ENCODE results near the gene RAD21L1.

RAD21L1 gene

DNA sequence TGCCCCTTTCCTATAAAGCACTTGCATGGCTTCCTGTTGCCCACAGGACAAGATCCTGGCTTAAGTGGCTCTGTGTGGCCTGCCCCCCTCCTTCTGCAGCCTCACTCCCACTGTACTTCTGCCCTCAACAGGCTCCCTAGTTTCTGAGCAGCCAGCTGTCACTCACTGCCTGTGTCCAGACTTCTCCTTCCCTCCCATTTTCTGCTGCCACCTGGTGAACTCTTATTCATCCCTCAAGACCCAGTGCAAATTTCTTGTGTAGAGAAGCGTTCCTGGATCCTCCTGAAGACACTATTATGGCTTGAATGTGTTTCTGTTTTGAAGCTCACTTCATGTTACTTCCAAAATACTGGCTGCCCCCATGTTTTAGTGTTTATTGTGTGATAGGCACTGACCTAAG lies 66.8 kb downstream of the RAD21L1 start:
- TF ChIP-seq, protein P1, sequence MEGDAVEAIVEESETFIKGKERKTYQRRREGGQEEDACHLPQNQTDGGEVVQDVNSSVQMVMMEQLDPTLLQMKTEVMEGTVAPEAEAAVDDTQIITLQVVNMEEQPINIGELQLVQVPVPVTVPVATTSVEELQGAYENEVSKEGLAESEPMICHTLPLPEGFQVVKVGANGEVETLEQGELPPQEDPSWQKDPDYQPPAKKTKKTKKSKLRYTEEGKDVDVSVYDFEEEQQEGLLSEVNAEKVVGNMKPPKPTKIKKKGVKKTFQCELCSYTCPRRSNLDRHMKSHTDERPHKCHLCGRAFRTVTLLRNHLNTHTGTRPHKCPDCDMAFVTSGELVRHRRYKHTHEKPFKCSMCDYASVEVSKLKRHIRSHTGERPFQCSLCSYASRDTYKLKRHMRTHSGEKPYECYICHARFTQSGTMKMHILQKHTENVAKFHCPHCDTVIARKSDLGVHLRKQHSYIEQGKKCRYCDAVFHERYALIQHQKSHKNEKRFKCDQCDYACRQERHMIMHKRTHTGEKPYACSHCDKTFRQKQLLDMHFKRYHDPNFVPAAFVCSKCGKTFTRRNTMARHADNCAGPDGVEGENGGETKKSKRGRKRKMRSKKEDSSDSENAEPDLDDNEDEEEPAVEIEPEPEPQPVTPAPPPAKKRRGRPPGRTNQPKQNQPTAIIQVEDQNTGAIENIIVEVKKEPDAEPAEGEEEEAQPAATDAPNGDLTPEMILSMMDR (IDR thresholded peaks at IDR 0.05; ENCODE audit: insufficient read depth, low read depth, low read length, missing control alignments) = no peak
- no peak overlapping the region for H3K4me3 ChIP-seq (ENCODE audit: low read depth, low read length)
- no peak for DNase-seq (ENCODE audit: low read depth)

DNA sequence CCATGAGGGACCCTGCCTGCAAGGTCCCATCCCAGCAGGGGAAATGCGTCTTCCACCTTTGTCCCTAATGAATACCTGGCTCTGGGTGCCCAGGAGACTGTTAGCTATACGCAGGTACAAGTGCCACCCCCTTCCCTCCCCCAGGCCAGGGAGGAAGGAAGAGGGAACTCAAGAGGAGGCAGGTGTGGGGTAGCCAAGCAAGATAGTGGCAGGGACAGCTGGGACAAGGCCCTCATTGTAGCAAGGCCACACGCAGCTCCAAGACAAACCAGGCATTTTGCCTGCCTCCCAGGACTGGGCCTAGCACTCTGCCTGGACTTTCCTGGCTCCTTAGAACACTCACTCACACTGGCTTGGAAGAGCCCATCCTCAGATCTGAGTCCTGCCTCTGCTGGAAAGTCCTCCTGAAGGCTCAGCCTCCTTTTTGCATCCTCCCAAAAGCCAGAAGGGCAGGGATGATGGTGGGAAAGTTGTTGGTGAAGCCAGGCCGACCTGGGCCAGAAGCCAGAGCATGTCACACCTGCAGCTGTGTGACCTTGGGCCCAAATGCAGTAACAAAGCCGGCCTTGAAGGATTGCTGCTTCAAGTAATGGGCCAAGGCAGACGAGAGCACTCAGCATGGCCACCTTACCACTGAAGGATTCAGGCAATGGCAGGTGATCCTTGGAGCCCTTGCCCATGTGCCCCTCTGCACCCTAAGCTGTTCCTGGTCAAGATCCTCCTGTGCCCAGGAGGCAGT lies 68.0 kb downstream of the RAD21L1 start:
- no peak for DNase-seq (ENCODE audit: low read depth)
- no peak overlapping the region for H3K4me3 ChIP-seq (ENCODE audit: low read depth, low read length)
- TF ChIP-seq, protein P1 (IDR thresholded peaks at IDR 0.05; ENCODE audit: insufficient read depth, low read depth, low read length, missing control alignments) = no peak

DNA sequence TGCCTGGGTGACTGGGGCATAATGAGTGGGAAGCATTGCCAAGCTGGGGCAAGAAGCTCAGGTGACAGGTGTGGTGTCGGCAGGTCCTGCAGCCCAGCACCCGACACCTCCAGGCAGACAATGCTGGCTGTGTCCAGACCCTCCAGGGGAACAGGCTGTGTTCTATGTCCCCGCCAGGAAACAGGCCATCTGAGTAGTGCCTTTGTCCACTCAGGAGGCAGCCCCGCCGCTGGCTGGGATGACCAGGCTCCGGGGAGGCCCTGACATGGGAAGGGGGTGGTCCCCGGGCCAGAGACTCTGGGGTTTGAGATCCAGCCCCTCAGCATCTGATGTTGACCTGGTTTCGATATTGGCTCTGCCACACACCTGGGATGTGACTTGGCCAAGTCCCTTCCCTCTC lies 68.7 kb downstream of the RAD21L1 start:
- TF ChIP-seq, protein P1 (IDR thresholded peaks at IDR 0.05; ENCODE audit: insufficient read depth, low read depth, low read length, missing control alignments) = no peak
- no peak for DNase-seq (ENCODE audit: low read depth)
- H3K4me3 ChIP-seq (ENCODE audit: low read depth, low read length) = no peak overlapping the region

DNA sequence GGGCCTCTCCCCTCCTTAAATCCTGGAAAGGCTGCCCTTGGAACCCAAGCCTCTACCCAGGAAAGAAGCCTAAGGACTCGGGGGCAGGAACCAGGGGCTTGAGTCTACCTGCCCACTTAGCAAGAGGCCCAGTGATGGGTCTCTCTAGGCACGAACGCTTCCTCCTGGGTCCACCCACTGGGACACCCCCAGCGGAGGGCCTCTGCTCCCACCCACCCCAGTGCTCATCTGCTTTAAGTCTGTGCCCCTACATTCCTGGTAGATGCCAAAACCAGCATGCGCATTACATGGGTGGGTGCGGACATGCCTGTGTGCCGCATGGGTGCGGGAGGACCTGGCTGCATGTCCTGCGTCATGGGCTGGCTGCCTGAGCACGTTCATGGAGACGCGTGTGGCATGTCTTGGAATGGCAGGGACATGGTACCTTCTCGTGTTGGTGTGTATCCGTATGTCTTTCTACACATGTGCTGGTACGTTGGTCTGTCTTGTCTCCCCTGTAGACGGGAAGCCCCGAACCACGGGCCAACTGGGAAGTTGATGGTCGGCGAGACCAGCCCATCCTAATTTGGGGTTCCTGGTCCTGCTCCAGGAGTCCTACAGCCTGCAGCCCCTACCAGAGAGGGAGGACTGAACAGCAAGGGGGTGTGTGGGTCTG lies 69.6 kb downstream of the RAD21L1 start:
- TF ChIP-seq, protein P1 (IDR thresholded peaks at IDR 0.05; ENCODE audit: insufficient read depth, low read depth, low read length, missing control alignments) = no peak
- no peak for DNase-seq (ENCODE audit: low read depth)
- H3K4me3 ChIP-seq (ENCODE audit: low read depth, low read length) = no peak overlapping the region

DNA sequence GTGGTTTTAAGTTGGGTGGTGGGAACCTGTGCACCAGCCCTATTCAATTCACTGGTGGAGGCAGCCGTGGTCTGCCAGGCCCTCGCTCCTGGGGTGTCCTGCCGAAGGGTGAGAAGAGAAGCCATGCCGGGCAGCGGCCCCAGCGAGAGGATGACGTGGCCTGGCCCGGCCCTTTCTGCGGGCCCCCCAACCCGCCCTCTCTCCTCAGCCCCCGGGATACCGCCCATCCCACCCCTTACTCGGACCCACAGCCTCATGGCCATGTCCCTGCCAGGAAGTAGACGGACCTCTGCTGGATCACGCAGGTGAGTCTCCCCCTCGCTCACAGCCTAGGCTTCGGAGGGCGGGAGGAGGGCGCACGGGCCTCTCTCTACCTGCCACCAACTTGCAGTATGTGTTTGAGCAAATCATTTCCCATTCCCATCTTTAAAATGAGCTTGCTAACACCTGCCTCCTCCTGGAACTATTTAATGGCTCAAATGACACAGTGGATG lies 70.3 kb downstream of the RAD21L1 start:
- H3K4me3 ChIP-seq (ENCODE audit: low read depth, low read length) = no peak overlapping the region
- TF ChIP-seq, protein P1 (IDR thresholded peaks at IDR 0.05; ENCODE audit: insufficient read depth, low read depth, low read length, missing control alignments) = no peak
- no peak for DNase-seq (ENCODE audit: low read depth)

DNA sequence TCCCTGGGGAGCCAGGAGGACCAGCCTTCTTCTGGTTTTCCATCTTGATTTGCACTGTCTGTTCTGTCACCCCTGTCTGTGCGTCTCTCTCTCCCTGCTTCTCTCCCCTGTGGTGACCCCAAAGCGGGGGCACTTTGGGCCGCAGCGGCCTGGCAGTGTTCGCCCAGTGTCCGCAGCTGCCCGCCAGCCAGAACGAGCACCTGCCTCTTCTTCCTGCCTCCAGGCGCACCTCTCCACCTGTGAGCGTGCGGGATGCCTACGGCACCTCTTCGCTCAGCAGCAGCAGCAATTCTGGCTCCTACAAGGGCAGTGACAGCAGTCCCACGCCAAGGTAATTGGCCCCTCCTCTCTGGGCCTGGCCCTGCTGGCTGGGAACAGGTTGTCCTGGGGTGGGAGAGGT lies 71.1 kb downstream of the RAD21L1 start:
- TF ChIP-seq, protein P1 (IDR thresholded peaks at IDR 0.05; ENCODE audit: insufficient read depth, low read depth, low read length, missing control alignments) = no peak

More for the DNA sequence above, 71.1 kb downstream of the RAD21L1 start:
- no peak for DNase-seq (ENCODE audit: low read depth)
- no peak overlapping the region for H3K4me3 ChIP-seq (ENCODE audit: low read depth, low read length)
